Lower leg skin (tissue), 4 donors: Measurements from ENCODE around the gene PNKP. TPM values are rescaled to one million over a fixed set of nuclear protein-coding genes. Genes with fewer than 3 reads are reported as not detected.

ENCODE experiments used
- DNase-seq, 2 donors: peaks; one replicate each; pipeline ENCODE4 v3.0.0-alpha.2; 2019; ENCODE audit warnings: low spot score in 2 of 2
- H3K4me3 ChIP-seq: fragments of 200-600 bp; sonication (generic); 2 replicates; pipeline ENCODE4 v1.5.1; 2017; ENCODE audit warnings: mild to moderate bottlenecking, low read depth; ENCODE audit not compliant: poor library complexity, severe bottlenecking
- POLR2A ChIP-seq, 2 donors: fragments of 450-650 bp; IDR thresholded peaks; one replicate each; pipeline ENCODE4 v1.6.1; 2016 to 2017; ENCODE audit warnings: antibody characterized with exemption in 2 of 2, mild to moderate bottlenecking in 1 of 2, moderate library complexity in 1 of 2
- WGBS, 2 donors: methylation state at CpG; one replicate each; pipeline ENCODE4 v1.1.5; 2018; 5-methylcytosine and 5-hydroxymethylcytosine counted together
- intact Hi-C: fragments of 100-400 bp; cut with DNase I; formaldehyde crosslinking; loops from one replicate; pipeline ENCODE4 v1.15.0; 2023; ENCODE audit warnings: low total_unique reads
- total RNA-seq, 4 donors: library from RNA; depleted of rRNA; stranded (reverse); fragments of >200 nt; gene quantifications; one replicate each; pipeline ENCODE4 v1.1.0, GENCODE V29; 2016
- TF ChIP-seq, protein P1 (sequence below), 3 donors: fragments of 450-650 bp; IDR thresholded peaks; one replicate each; pipeline ENCODE4 v1.5.1; 2016; ENCODE audit warnings: antibody characterized with exemption in 3 of 3, mild to moderate bottlenecking in 3 of 3, moderate library complexity in 2 of 3

Gene PNKP
- total RNA-seq, 4 donors from 2014 or later, result 29.3 to 49.7 (median 35.1) TPM

GRCh38 chr19:49856574-49857021, 10.8 kb downstream of the PNKP start:
- intact Hi-C loops, result no loop called here
- TF ChIP-seq, protein P1, sequence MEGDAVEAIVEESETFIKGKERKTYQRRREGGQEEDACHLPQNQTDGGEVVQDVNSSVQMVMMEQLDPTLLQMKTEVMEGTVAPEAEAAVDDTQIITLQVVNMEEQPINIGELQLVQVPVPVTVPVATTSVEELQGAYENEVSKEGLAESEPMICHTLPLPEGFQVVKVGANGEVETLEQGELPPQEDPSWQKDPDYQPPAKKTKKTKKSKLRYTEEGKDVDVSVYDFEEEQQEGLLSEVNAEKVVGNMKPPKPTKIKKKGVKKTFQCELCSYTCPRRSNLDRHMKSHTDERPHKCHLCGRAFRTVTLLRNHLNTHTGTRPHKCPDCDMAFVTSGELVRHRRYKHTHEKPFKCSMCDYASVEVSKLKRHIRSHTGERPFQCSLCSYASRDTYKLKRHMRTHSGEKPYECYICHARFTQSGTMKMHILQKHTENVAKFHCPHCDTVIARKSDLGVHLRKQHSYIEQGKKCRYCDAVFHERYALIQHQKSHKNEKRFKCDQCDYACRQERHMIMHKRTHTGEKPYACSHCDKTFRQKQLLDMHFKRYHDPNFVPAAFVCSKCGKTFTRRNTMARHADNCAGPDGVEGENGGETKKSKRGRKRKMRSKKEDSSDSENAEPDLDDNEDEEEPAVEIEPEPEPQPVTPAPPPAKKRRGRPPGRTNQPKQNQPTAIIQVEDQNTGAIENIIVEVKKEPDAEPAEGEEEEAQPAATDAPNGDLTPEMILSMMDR (IDR thresholded peaks at IDR 0.05), result no peak
- no peak for TF ChIP-seq POLR2A (IDR thresholded peaks at IDR 0.05)
- DNase-seq, result peak in 1 of 2 donors; percentile 13
- WGBS, 2 donors, result 89 to 92% methylated on average over 14 to 16 of the region's 18 CpGs
- no peak overlapping the region for H3K4me3 ChIP-seq

DNA sequence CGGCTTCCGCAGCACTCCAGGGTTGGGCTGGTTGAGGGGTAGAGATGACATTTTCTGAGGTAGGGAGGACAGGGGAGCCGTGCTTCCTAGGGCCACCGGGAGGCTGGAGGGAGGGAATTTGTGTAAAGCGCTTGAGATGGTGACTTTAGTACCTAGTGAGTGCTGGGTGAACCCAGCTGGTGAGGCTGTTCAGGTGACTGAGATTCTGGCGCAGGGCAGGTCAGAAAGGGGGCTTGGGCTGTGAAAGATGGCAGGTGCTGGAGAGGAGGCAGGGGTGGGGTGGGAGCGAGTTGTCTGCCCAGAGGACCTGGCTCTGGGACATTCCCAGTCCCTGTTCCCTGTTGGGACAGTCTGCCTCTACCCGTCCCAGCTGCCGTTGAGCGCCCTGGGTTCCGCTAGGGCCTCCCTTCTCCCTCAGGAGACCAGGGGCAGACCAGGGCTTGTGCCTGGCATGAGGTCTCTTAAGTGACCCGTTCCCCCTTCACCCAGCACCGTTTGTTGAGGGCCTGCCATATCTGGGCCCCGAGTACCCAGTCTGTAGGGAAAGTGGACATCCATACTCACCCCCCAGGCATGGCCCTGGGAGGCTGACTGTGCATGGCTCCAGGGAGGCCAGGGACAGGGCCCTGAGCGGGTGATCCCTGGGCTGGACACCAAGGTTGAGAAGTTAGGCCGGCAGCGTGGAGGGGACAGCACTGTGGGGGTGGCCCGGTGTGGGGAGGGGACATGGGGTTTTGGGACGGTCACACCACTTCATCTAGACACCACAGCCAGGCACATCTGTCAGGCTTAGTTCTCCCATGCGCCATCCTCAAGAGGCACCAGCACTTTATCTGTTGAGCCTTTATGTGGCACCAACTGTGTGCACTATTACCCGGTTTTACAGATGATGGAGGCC, 11.5 kb downstream of the PNKP start:
- H3K4me3 ChIP-seq, result no peak overlapping the region
- WGBS, 2 donors, result 82 to 88% methylated on average over 18 to 20 of the region's 21 CpGs
- peak; percentile 14 to 80 for DNase-seq
- intact Hi-C loops, result no loop called here
- TF ChIP-seq, protein P1 (IDR thresholded peaks at IDR 0.05), result no peak
- no peak for TF ChIP-seq POLR2A (IDR thresholded peaks at IDR 0.05)

DNA sequence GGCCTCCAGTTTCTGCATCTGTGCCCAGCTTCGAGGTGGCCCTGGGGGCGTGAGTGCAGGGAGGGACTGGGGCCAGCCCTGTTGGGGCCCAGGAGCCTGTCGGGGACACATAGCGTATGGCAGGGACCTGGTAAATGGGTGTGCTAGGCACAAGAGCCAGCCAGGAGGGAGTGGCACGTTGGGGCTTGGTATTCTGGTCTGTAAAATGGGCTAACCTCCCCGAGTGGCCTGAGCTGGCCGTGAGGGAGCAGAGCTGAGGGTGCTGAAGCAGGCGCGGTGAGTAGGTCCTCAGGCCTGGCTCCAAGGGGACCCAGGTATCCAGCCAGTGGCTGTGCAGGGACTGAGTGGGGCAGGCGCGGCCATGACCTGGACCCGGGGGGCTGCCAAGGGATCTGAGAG, 12.1 kb downstream of the PNKP start:
- no peak overlapping the region for H3K4me3 ChIP-seq
- TF ChIP-seq, protein P1 (IDR thresholded peaks at IDR 0.05), result no peak
- no peak for TF ChIP-seq POLR2A (IDR thresholded peaks at IDR 0.05)
- intact Hi-C loops, result no loop called here
- DNase-seq, result no peak
- 85 to 92% methylated on average over 12 of the region's 12 CpGs for WGBS, 2 donors

GRCh38 chr19:49854378-49855263, 12.8 kb downstream of the PNKP start:
- DNase-seq, result peak; percentile 14 to 87
- H3K4me3 ChIP-seq, result no peak overlapping the region
- no peak for TF ChIP-seq POLR2A (IDR thresholded peaks at IDR 0.05)
- TF ChIP-seq, protein P1 (IDR thresholded peaks at IDR 0.05), result no peak
- intact Hi-C loops, result no loop called here
- WGBS, 2 donors, result 87 to 89% methylated on average over 29 to 35 of the region's 39 CpGs

DNA sequence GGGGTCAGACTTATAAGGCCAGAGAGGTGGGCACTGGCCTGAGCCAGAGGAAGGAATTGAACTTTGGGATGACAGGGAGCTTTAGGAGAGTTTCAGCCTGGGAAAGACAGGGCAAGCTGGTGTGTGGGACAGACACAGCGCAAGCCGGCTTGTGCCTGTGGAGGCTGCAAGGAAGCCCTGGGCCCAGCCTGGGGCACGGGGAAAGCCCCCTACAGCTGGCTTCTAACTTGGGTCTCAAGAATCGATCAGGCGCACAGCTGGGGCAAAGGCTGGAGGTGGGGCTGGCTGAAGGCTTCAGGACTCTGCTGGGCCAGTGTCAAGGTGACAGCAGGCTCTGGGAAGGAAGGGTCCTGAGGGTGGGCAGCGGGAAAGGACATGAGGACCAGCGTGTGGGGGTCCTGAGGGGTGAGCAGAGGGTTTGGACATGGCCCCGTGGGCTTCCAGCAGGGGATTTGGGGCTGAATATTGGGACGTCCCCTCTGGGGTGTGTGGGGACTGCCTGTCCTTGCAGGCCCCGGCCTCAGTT, 13.5 kb downstream of the PNKP start:
- DNase-seq, result peak in 1 of 2 donors; percentile 73
- H3K4me3 ChIP-seq, result no peak overlapping the region
- 85% methylated on average over 10 of the region's 10 CpGs for WGBS, 2 donors
- TF ChIP-seq POLR2A (IDR thresholded peaks at IDR 0.05), result no peak
- TF ChIP-seq, protein P1 (IDR thresholded peaks at IDR 0.05), result no peak
- intact Hi-C loops, result no loop called here
